GM21381 (cell line): Measurements from ENCODE around the gene UQCC2.

Source experiments
- ATAC-seq: cut with Tn5 transposase; IDR thresholded peaks from one replicate; pipeline ENCODE4 v1.9.1; 2021; ENCODE audit warnings: mild to moderate bottlenecking, moderate library complexity; ENCODE audit not compliant: unreplicated experiment

UQCC2 gene

GRCh38 chr6:33725891-33726673, 14.6 kb upstream of the UQCC2 start:
- ATAC-seq: no peak

- ATAC-seq: no peak
Measured at GRCh38 chr6:33725222-33725621, 13.7 kb upstream of the UQCC2 start.

GRCh38 chr6:33724102-33725023, 12.9 kb upstream of the UQCC2 start:
- ATAC-seq: no peak

GRCh38 chr6:33723371-33724085, 12.0 kb upstream of the UQCC2 start:
- no peak for ATAC-seq

GRCh38 chr6:33722103-33722623, 10.7 kb upstream of the UQCC2 start:
- no peak for ATAC-seq

- ATAC-seq: no peak
Measured at GRCh38 chr6:33721508-33721907, 10.0 kb upstream of the UQCC2 start.

- no peak for ATAC-seq
Measured at GRCh38 chr6:33720998-33721397, 9.5 kb upstream of the UQCC2 start.

- ATAC-seq: no peak
Measured at GRCh38 chr6:33719326-33719987, 8.0 kb upstream of the UQCC2 start.

- ATAC-seq: no peak
Measured at GRCh38 chr6:33718713-33719112, 7.2 kb upstream of the UQCC2 start.

- no peak for ATAC-seq
Measured at GRCh38 chr6:33717934-33718455, 6.5 kb upstream of the UQCC2 start.

- no peak for ATAC-seq
Measured at GRCh38 chr6:33716890-33717632, 5.6 kb upstream of the UQCC2 start.

- ATAC-seq: no peak
Measured at GRCh38 chr6:33716379-33716778, 4.9 kb upstream of the UQCC2 start.

GRCh38 chr6:33714385-33715040, 3.0 kb upstream of the UQCC2 start:
- no peak for ATAC-seq

- ATAC-seq: no peak
Measured at GRCh38 chr6:33713786-33714185, 2.3 kb upstream of the UQCC2 start.

- ATAC-seq: no peak
Measured at GRCh38 chr6:33712914-33713313, 1.4 kb upstream of the UQCC2 start.

GRCh38 chr6:33710296-33711121, 991 bp downstream of the UQCC2 start:
- ATAC-seq: no peak

GRCh38 chr6:33709605-33710295, 1.8 kb downstream of the UQCC2 start:
- no peak for ATAC-seq
